NCI-H82 treated with DMSO at 0.1 percent for 48 hours (cell line): ENCODE measurements around the gene AGAP6.
"Not testable (repeated sequence)": the region's sequence is repeated elsewhere in the genome, so short reads cannot be mapped to it uniquely, and the experiment has no call there.

ENCODE experiments used
- DNase-seq: peaks from one replicate; lab custom pipeline; 2025; ENCODE audit not compliant: unreplicated experiment; lab: John Stamatoyannopoulos, UW

Gene AGAP6

GRCh38 chr10:50024716-50025383 lies 36.6 kb downstream of the AGAP6 start:
- not testable (repeated sequence) for DNase-seq

DNA sequence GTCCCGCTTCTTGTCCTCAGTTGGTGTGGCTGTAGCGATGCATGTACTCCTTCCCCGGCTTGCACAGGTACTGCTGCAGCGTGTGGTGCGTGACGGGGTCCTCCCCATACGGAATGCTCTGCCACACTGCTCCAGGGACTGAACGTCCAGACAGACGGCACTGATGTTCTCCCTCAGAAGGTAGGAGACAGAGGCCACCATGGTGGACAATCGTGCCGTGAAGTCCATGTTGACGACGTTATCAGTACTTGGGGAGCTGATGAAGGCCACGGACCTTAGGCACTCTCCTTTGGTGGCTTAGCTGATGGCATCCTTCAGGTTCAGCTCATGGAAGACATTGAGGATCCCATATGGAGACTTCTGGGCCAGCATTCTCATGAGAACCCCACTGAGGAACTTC lies 37.4 kb downstream of the AGAP6 start:
- DNase-seq, result no peak

DNA sequence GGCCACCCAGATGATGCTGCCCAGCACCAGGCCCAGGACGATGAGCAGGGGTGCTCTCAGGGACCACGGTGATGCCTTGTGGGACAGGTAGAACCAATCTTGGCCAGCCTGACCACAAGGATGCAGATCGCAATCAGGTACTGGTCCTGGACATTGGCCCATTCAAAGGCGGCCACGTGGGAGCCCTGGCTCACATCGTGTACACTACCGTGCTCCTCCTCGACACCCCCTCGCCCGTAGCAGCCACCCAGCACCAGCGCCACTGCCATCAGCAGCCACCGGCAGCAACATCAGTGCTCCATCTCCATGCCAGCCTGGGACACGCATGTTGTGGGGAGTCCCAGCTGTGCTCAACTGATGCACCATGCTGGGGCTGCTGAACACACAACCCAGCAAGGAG lies 39.0 kb downstream of the AGAP6 start:
- DNase-seq, result no peak

GRCh38 chr10:50033481-50033880 lies 45.3 kb downstream of the AGAP6 start:
- DNase-seq, result no peak

- not testable (repeated sequence) for DNase-seq
These were observed 47.1 kb downstream of the AGAP6 start for GRCh38 chr10:50035337-50035736.

DNA sequence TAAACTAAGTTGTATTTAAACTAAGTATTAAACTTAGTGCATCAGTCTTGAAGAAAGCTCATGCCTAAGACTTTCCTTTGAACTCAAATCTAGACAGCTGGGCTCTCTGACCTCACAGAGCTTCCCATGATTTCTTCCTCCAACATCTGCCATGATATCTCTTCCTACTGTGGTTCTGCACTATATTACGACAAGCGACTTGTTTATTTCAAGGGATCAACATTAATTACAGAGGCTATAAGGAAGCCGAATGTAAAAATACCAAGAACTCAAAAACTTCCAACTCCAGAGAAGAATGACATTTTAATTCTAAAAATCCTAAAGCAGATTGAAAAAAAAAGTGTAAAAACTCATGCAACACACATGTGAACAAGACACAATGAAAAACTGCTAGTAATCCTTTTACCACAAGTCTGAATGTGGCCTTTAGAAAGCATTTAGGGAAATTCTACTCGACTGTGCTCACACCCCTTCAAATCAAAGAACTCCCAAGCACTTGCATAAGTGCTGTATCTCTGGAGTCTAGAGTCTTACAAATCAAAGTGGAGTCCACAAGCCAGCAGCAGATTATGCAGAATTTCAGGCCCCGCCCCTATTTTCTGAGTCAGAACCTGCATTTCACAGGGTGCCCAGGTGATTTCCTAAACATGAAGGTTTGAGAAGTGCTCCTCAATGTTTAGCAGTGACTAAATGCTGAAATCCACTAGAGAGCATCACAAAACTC lies 56.9 kb downstream of the AGAP6 start:
- no peak for DNase-seq

GRCh38 chr10:50046457-50046856 lies 58.3 kb downstream of the AGAP6 start:
- DNase-seq, result not testable (repeated sequence)

DNA sequence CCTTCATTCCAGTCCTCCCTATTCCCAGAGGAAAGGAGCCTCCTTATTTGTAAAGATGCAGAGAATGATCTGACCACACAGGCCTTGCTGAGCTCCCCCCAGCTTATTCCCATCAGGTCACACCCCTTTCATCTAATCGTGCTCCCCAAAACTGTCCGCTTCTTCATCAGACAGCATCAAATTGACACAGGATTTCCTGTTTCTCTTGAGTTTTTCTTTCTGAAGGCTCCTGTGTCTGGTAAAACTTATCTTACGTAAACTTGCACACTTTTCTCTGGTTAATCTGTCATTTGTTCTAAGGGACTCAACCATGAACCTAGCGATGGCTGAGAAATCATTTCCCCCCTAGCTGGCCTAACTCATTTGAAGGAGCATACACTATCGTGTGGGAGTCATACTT lies 59.4 kb downstream of the AGAP6 start:
- not testable (repeated sequence) for DNase-seq

- not testable (repeated sequence) for DNase-seq
These were observed 63.9 kb downstream of the AGAP6 start for GRCh38 chr10:50051995-50052660.

DNA sequence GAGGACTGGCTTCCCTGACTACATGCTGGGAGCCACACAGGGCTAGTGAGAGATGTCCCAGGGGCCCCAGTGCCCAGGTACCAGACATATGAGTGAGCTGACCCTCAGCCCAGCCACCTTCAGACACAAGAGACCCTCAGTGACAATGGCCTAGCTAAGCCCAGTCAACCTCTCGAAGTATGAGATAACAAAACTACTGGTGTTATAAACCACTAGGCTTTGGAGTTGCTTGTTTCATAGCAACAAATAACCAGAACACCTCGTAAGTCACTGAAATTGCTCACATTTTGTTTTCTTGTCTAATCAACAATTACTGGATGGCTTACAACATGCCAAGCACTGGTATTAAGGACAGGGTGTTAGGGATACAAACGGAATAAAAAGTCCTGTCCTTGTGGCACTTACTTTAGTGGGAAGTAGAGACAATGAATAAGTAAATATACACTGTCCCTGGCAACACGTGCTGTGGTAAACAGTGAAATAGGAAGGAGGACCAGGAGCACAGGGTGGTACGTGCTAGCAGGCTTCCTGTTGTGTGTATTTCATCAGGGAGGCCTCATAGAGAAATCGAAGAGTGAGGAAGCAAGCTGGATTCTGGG lies 64.7 kb downstream of the AGAP6 start:
- DNase-seq, result not testable (repeated sequence)

GRCh38 chr10:50055494-50056292 lies 67.5 kb downstream of the AGAP6 start:
- DNase-seq, result not testable (repeated sequence)

DNA sequence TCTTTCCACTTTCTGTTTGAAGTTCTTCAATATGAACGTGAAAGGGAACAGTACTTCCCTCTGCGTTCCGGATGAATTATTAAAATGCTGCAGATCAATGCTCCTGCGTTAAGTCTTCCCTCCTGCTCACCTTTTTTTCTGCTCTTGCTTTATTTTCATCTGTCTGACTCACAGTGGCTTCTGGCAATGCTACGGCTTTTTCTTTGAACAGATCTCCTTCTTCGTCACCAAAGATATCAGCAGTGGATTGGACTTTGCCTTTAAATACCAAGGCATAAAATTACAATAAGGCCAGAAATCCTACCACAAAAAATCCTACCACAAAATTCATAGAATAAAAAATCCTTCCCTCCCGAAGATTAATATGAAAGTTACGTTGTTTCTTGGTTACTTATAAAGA lies 68.4 kb downstream of the AGAP6 start:
- not testable (repeated sequence) for DNase-seq

GRCh38 chr10:50058727-50059126 lies 70.5 kb downstream of the AGAP6 start:
- DNase-seq, result not testable (repeated sequence)

GRCh38 chr10:50059946-50060345 lies 71.7 kb downstream of the AGAP6 start:
- not testable (repeated sequence) for DNase-seq
